Effector memory CD8-positive, alpha-beta T cell (primary cell): ENCODE measurements around the gene HPS4.

Experiments
- ATAC-seq: fragments of 150-1000 bp; cut with Tn5 transposase; replicated peaks from 2 replicates; pipeline ENCODE4 v1.10.0; 2021; ENCODE audit warnings: mild to moderate bottlenecking, moderate library complexity
- DNase-seq, 3 experiments: peaks; one replicate each; pipeline ENCODE4 v3.0.0; 2021
- H3K27ac Mint-ChIP-seq, 2 donors: one replicate each; pipeline ENCODE4 v1.8.0; 2022; ENCODE audit warnings: mild to moderate bottlenecking in 2 of 2, mixed read lengths in 2 of 2, moderate library complexity in 2 of 2
- H3K27me3 Mint-ChIP-seq, 2 donors: one replicate each; pipeline ENCODE4 v1.8.0; 2022; ENCODE audit warnings: mixed read lengths in 2 of 2
- H3K36me3 Mint-ChIP-seq: one replicate; pipeline ENCODE4 v1.8.0; 2022; ENCODE audit warnings: mild to moderate bottlenecking, moderate library complexity, mixed read lengths; ENCODE audit not compliant: insufficient read depth
- H3K4me1 Mint-ChIP-seq, 2 donors: one replicate each; pipeline ENCODE4 v1.8.0; 2022; ENCODE audit warnings: low read depth in 2 of 2, mixed read lengths in 2 of 2
- H3K4me3 Mint-ChIP-seq, 2 donors: one replicate each; pipeline ENCODE4 v1.8.0; 2022; ENCODE audit warnings: mild to moderate bottlenecking in 2 of 2, mixed read lengths in 2 of 2, moderate library complexity in 2 of 2
- H3K9me3 Mint-ChIP-seq, 2 donors: one replicate each; pipeline ENCODE4 v1.8.0; 2022; ENCODE audit warnings: mixed read lengths in 2 of 2

HPS4 gene

DNA sequence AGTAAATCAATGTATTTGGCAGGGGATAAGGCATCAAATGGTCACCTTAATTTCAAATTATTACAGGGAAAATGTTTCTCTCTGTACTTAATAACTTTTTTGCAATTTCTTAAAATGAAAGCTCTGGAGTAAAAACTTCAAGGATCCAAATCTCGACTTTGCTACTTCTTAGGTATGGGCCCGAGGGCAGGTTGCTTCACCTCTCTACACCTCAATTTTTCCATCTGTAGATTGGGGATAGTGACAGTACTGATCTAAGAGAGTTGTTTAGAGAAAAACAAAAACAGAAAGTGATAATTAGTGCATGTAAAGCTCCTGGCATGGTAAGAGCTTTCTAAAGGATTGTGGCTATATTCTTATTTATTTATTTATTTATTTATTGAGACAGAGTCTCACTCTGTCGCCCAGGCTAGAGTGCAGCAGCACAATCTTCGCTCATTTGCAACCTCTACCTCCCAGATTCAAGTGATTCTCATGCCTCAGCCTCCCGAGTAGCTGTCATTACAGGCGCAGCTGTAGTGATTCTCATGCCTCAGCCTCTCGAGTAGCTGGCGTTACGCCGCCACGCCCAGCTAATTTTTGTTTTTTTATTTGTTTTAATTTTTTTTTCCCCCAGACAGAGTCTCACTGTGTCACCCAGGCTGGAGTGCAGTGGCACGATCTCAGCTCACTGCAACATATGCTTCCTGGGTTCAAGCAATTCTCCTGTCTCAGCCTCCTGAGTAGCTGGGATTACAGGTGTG is 31.0 kb upstream of the HPS4 start:
- H3K4me1 Mint-ChIP-seq, result peaks cover 26 to 32% of the 10 kb centered on the region in 2 donors
- H3K9me3 Mint-ChIP-seq, result no peaks in the 10 kb centered on the region
- H3K4me3 Mint-ChIP-seq, result peak overlapping the region in 1 of 2 donors; percentile 21
- no peak for DNase-seq
- H3K36me3 Mint-ChIP-seq, result peaks cover 22% of the 10 kb centered on the region
- no peak overlapping the region for H3K27ac Mint-ChIP-seq
- no peak for ATAC-seq
- no peaks in the 10 kb centered on the region for H3K27me3 Mint-ChIP-seq

DNA sequence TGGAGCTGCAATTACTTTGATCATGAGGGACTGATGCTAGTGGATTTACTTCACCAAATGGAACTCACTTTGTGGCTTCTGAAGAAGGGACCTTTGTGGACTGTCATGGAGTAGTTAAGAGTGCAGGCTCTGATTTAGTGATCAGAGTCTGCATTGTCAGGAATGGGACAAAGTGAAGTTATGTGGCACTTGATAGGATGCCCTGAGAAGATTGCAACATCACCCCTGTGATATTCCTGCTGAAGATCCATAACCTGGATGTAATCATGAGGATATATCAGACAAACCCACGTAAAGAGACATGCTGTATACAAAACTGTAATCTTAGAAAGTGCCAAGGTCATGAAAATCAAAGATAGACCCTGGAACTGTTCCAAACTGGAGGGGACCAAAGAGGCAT is 30.3 kb upstream of the HPS4 start:
- ATAC-seq, result no peak
- Mint-ChIP-seq H3K4me1 (peaks cover 31 to 38% of the 10 kb centered on the region in 2 donors), H3K9me3 (no peaks in the 10 kb centered on the region), H3K36me3 (peaks cover 28% of the 10 kb centered on the region), H3K27me3 (no peaks in the 10 kb centered on the region), H3K4me3 (peak overlapping the region in 1 of 2 donors; percentile 21), H3K27ac (no peak overlapping the region)
- DNase-seq, result no peak

DNA sequence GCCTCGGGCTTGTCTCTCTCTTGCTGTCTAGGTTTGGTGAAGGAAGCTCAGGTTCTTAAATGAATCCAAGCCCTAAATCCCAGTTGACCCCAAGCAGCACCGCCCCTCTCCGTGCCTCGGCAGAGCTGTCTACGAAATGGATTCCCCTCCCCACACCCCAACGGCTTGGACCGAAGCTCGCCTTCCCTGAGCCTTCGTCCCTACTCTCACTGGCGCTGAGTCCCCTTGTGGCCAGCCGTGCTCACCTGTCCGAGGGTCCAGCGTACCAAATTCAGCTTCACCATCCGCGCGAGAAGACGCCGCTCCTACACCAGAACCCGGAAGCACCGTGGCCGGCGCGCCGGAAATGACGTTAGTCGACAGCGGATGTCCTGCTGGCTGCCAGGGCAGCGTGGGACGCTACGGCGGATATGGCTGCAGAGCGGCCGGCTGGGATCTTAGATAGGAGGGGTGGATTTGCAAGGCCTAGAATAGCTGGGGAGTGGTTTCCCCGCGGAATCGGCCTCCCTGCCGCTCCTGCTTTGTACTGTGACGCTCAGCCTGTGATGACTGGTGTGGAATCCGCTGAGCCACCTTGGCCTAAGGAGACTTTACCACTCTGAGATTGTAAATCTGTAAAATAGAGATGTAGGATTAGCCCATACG is 28.7 kb upstream of the HPS4 start, which contains the start of gene TFIP11:
Gene TFIP11 (minus strand): TSS at position 325 of the 645 bp plus-strand sequence. CDS start 2,201 bp downstream, outside the sequence.
- Mint-ChIP-seq H3K9me3 (no peaks in the 10 kb centered on the region), H3K27ac (peak within 1 kb of the TSS; percentile 99 to 100), H3K4me3 (peak within 1 kb of the TSS; percentile 99), H3K27me3 (no peaks in the 10 kb centered on the region), H3K4me1 (peaks cover 31 to 38% of the 10 kb centered on the region in 2 donors), H3K36me3 (peaks cover 44% of the 10 kb centered on the region)
- DNase-seq (peak; percentile 84 to 88 (median 87)), ATAC-seq (peak; percentile 99)

DNA sequence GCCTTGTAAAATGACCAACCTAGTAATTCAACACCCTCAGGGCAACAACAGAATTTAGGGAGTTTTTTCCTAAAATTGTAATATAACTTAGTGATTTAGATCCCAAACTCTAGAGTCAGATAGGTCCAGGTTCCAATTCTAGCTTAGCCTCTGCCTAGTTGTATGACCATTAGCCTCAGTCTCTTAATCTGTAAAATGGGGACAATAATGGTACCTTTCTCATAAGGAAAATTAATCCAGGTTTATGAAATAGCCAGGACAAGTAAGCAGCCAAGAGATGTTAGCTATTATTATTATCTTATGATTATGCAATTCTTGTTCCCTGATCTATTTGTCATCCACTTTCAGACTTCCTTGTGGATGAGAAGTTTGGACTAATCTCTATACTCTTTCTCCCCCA is 24.6 kb upstream of the HPS4 start:
- H3K9me3 Mint-ChIP-seq, result no peaks in the 10 kb centered on the region
- ATAC-seq (no peak), DNase-seq (no peak)
- H3K27me3 Mint-ChIP-seq, result no peaks in the 10 kb centered on the region
- no peak overlapping the region for H3K27ac Mint-ChIP-seq
- H3K4me1 Mint-ChIP-seq, result peaks cover 41 to 46% of the 10 kb centered on the region in 2 donors
- H3K4me3 Mint-ChIP-seq, result no peak overlapping the region
- peaks cover 84% of the 10 kb centered on the region for H3K36me3 Mint-ChIP-seq

DNA sequence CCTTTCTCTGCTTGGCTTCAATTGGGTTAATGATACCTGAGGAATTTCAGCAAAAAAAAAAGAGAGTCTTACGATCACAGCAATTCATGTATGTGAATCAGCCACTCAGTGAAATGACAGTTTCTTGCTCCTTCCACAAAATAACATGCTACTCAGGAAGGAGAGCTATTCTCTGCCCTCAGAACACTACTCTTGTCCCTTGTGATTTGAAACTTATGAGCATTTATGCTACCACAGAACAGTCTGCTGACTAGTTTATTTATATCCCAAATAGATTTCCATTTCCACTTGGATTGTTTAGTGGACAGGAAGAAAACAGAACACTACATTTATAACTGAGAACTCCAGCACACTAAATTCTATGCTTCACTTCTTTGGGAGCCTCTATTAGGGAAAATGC is 20.2 kb upstream of the HPS4 start:
- Mint-ChIP-seq H3K36me3 (peaks cover 98% of the 10 kb centered on the region), H3K4me3 (peak overlapping the region; percentile 62 to 66), H3K27ac (peak overlapping the region; percentile 87 to 88), H3K9me3 (no peaks in the 10 kb centered on the region), H3K4me1 (peaks cover 18 to 19% of the 10 kb centered on the region in 2 donors), H3K27me3 (no peaks in the 10 kb centered on the region)
- DNase-seq (no peak), ATAC-seq (no peak)

DNA sequence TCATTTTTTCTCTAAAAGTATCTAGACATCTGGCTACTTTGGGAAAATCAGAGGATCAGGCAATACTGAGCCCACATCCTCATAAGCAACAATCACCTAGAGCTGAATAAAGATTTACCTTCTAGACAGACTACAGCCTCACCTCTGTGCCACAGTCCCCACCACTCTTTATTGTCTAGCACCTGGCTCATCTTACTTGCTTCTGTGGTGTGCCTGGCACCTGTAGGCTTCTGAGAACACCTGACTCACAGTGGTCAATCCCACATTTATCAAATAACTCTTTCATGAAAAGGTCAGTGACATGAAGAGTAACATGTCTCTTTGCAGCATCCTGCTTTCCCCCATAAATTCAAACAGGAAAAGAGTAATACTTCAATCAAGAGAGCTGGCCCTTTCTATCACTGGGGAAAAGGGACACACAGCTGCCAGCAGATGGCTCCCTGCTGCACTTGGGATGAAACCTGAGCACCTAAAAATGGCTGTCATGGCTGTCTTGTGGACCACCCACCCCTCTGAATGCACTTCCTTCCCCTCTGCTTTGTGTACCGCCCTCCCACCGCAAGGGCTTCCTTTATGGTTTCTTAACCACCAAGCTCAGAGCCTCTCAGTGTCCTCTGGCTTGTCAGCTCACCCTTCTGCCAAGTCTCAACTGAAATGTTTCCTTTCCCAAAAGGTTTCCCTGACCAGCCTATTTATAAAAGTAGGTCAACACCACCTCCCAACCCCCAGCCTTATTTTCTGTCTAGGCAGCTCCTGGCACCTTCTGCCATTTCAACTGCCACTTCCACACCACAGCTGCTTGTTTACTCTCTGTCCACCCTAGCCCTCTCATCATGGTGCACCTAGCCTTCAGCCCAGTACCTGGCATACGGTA is 19.3 kb upstream of the HPS4 start:
- no peaks in the 10 kb centered on the region for H3K27me3 Mint-ChIP-seq
- peak; percentile 95 for ATAC-seq
- peaks cover 18 to 19% of the 10 kb centered on the region in 2 donors for H3K4me1 Mint-ChIP-seq
- H3K9me3 Mint-ChIP-seq, result no peaks in the 10 kb centered on the region
- H3K4me3 Mint-ChIP-seq, result peak overlapping the region; percentile 62 to 66
- H3K27ac Mint-ChIP-seq, result peak overlapping the region; percentile 87 to 88
- H3K36me3 Mint-ChIP-seq, result peaks cover 98% of the 10 kb centered on the region
- DNase-seq, result peak; percentile 60 to 65 (median 61)

DNA sequence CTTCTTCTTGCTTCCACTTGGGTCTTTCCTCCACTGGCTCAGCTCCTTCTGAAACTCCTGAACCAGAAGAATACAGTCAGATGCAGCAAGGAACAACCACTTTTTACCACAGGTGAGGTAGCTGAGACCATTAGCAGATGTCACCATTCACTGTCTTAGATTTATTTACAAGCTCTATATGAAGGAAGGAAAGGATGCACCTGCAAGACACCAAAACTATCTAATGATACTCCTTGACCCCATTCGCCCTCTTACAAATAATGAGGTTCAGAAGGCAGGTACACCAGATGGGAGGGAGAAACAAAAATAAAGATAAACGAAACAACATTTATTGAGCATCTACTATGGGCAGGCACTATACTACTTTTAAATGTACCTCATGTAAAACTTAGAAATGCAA is 18.4 kb upstream of the HPS4 start:
- no peak for ATAC-seq
- Mint-ChIP-seq H3K9me3 (no peaks in the 10 kb centered on the region), H3K4me1 (peaks cover 18 to 19% of the 10 kb centered on the region in 2 donors), H3K27ac (peak overlapping the region; percentile 87 to 88), H3K27me3 (no peaks in the 10 kb centered on the region), H3K36me3 (peaks cover 98% of the 10 kb centered on the region), H3K4me3 (no peak overlapping the region)
- DNase-seq, result no peak

DNA sequence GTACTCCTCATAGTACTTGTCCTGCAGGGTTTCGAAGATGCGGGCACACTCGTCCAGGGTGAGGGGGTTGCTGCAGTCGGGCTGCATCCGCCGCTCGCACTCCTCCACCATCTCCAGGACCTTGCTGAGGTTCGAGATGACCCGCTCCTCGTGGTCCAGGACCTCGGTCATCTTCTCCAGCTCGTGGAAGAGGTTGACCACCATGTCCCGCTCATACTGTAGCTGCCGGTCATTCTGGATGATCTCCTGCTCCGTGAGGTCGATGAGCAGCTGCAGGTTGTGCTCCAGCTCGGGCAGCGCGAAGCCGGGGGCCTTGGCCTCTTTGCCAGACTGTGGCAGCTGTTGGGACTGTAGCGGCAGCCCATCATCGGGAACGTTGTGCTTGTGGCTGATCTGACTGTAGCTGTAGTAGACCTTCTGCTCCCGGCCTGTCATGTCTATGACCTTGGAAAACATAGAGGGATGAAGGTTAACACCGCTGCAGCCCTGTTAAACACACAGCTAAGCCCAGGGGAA is 15.7 kb upstream of the HPS4 start:
- ATAC-seq (no peak), DNase-seq (no peak)
- H3K9me3 Mint-ChIP-seq, result no peaks in the 10 kb centered on the region
- peaks cover 98% of the 10 kb centered on the region for H3K36me3 Mint-ChIP-seq
- H3K4me1 Mint-ChIP-seq, result peaks cover 17% of the 10 kb centered on the region in 2 donors
- H3K27ac Mint-ChIP-seq, result no peak overlapping the region
- no peak overlapping the region for H3K4me3 Mint-ChIP-seq
- no peaks in the 10 kb centered on the region for H3K27me3 Mint-ChIP-seq

DNA sequence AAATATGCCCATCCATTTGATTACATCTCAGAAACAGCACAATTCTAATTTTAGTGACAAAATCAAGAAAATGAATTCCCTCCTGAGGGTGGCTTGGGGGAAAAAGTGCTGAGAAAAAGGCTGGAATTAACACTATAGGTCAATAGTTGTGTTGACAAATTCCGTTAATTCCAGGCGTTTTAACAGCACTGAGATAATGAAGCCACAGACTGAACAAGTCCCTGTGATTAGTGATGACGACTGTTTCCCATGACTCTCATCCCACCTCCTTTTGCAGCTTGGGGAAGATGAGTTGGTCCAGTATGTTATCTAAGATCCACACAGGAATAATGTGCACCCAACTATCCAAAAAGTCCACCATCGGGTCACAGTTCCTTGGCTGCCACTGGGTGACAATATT is 12.9 kb upstream of the HPS4 start:
- Mint-ChIP-seq H3K27me3 (no peaks in the 10 kb centered on the region), H3K27ac (peak overlapping the region in 1 of 2 donors; percentile 39), H3K36me3 (peaks cover 96% of the 10 kb centered on the region), H3K4me1 (no peaks in the 10 kb centered on the region), H3K9me3 (no peaks in the 10 kb centered on the region), H3K4me3 (no peak overlapping the region)
- DNase-seq (no peak), ATAC-seq (no peak)

DNA sequence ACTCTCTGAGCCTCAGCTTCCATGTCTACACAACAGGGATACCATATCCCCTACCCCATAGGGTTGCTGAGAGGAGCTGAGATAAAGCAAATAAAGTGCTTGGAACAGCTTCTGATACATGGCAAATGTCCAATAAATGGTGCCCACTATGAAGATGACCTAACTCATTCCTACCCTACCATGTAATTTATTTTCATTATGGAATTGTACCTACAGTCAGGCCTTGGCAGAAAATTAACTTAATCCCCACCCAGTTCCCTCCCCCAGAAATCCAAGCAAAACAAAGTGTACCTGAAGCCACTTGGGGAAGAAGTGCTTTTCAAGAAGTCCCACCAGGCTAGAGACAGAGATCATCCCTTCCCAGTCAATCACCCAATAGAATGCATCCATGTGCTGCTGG is 10.9 kb upstream of the HPS4 start:
- ATAC-seq, result no peak
- no peak overlapping the region for H3K4me3 Mint-ChIP-seq
- H3K27me3 Mint-ChIP-seq, result no peaks in the 10 kb centered on the region
- no peak overlapping the region for H3K27ac Mint-ChIP-seq
- H3K36me3 Mint-ChIP-seq, result peaks cover 92% of the 10 kb centered on the region
- no peaks in the 10 kb centered on the region for H3K4me1 Mint-ChIP-seq
- DNase-seq, result no peak
- no peaks in the 10 kb centered on the region for H3K9me3 Mint-ChIP-seq

DNA sequence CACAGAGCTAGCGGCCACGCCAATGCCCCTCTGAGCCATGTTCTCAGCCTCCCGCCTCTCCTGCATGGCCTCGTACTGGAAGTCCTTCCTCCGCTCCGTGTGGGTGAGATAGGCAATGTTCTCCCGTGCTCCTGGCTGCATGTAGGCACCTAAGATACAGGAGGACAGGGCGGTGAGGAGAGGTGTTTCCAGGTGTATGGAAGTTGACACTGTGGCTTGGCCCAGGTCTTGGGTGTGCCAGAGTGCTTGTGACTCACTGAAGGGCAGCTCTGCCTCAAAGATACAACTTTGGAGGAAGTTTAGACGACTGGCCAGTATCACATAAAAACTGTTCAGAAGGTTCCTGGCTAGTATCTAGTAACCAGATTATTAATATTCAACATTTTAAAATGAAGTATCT is 8.6 kb upstream of the HPS4 start:
- no peak for DNase-seq
- no peaks in the 10 kb centered on the region for H3K27me3 Mint-ChIP-seq

DNA sequence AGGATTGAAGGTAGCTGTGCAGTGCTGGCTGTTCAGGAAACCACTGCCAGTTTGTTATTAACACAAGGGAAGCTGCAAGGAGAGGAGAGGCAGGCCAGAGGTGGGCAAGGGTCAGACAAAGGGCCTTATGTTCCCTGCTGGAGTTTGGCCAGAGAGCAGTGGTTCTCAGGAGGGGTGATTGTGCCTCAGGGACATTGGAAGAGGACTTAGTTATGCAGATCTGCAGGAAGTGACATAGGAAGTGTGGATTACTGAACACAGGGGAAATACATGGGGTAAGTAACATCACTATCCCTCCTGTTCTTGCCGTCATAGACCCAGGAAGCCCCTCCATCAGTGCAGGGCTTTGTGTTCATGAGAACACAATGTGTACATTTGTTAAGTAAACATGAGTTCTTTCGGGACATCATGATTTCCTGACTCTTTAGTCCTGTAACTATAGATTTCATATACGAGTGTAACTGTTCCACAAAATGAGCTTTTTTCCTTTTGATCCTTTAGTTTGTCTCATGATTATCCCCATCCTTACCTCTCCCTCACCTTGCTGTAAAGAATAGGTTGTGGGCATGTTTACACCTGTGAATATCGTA is 6.0 kb upstream of the HPS4 start:
- H3K27ac Mint-ChIP-seq, result peak overlapping the region in 1 of 2 donors; percentile 70
- no peaks in the 10 kb centered on the region for H3K9me3 Mint-ChIP-seq
- no peak overlapping the region for H3K4me3 Mint-ChIP-seq
- DNase-seq (no peak), ATAC-seq (no peak)
- H3K27me3 Mint-ChIP-seq, result no peaks in the 10 kb centered on the region
- peaks cover 11 to 14% of the 10 kb centered on the region in 2 donors for H3K4me1 Mint-ChIP-seq
- peaks cover 61% of the 10 kb centered on the region for H3K36me3 Mint-ChIP-seq

More for the DNA sequence above, 8.6 kb upstream of the HPS4 start:
- H3K4me3 Mint-ChIP-seq, result no peak overlapping the region
- no peak for ATAC-seq
- H3K4me1 Mint-ChIP-seq, result no peaks in the 10 kb centered on the region
- no peak overlapping the region for H3K27ac Mint-ChIP-seq
- H3K36me3 Mint-ChIP-seq, result peaks cover 83% of the 10 kb centered on the region
- no peaks in the 10 kb centered on the region for H3K9me3 Mint-ChIP-seq

DNA sequence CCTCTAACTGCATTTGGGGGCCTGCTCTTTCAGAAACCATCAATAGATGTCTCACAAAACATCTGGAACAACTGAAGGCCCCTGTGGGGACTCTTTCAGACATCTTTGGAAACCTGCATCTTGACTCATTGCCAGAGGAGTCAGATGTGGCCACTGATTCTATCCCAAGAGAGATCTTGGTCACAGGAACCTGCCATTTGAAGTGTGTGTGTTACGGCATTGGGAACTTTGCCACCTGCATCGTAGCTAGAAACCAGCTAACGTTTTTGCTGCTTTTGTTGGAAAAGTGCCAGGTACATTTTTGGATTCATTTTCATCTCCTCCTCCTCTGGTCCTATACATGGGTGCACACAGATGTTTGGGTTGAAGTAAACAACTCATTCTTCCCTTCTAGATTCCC is 4.4 kb upstream of the HPS4 start:
- Mint-ChIP-seq H3K27me3 (no peaks in the 10 kb centered on the region), H3K4me1 (peaks cover 21 to 26% of the 10 kb centered on the region in 2 donors), H3K27ac (no peak overlapping the region), H3K4me3 (no peak overlapping the region), H3K36me3 (peaks cover 60% of the 10 kb centered on the region), H3K9me3 (no peaks in the 10 kb centered on the region)
- DNase-seq (no peak), ATAC-seq (no peak)
